Activated T-cell treated with anti-CD3 and anti-CD28 coated beads, Interleukin-2, amount 50 U/mL, for 4 hours (primary cell): ENCODE results near the gene MINDY4. TPM values are rescaled to one million over a fixed set of nuclear protein-coding genes. Genes with fewer than 3 reads are reported as not detected.

ENCODE experiments used
- ATAC-seq, 2 donors: fragments of 200-7000 bp; cut with Tn5 transposase; one replicate each; pipeline ENCODE4 v1.10.0; 2021
- DNase-seq: peaks from one replicate; pipeline ENCODE4 v3.0.0-alpha.2; 2020
- H3K27me3 Mint-ChIP-seq: one replicate; pipeline ENCODE4 v1.8.0; 2021; ENCODE audit warnings: low read depth, mixed read lengths
- H3K36me3 Mint-ChIP-seq: one replicate; pipeline ENCODE4 v1.8.0; 2022; ENCODE audit warnings: mixed read lengths; ENCODE audit not compliant: insufficient read depth
- H3K4me1 Mint-ChIP-seq: one replicate; pipeline ENCODE4 v1.8.0; 2021; ENCODE audit warnings: low read depth, mixed read lengths
- H3K4me3 Mint-ChIP-seq: one replicate; pipeline ENCODE4 v1.8.0; 2021; ENCODE audit warnings: mild to moderate bottlenecking, moderate library complexity, mixed read lengths
- H3K9me3 Mint-ChIP-seq: one replicate; pipeline ENCODE4 v1.8.0; 2021; ENCODE audit warnings: mixed read lengths
- total RNA-seq, 3 donors: library from RNA; stranded (reverse); gene quantifications; one replicate each; pipeline ENCODE4 v1.2.1, GENCODE V29; 2021

The MINDY4 gene
- total RNA-seq, 3 donors from 2014 or later = 1.6 to 2.1 (median 1.7) TPM

GRCh38 chr7:30879139-30880124 is 108.2 kb downstream of the MINDY4 start:
- H3K4me1 Mint-ChIP-seq = no peaks in the 10 kb centered on the region
- H3K4me3 Mint-ChIP-seq = no peak overlapping the region
- ATAC-seq (no peak), DNase-seq (no peak)
- H3K9me3 Mint-ChIP-seq = no peaks in the 10 kb centered on the region
- H3K36me3 Mint-ChIP-seq = no peaks in the 10 kb centered on the region
- no peaks in the 10 kb centered on the region for H3K27me3 Mint-ChIP-seq

- no peaks in the 10 kb centered on the region for H3K9me3 Mint-ChIP-seq
- ATAC-seq = no peak
- no peak for DNase-seq
- H3K4me1 Mint-ChIP-seq = no peaks in the 10 kb centered on the region
- no peaks in the 10 kb centered on the region for H3K27me3 Mint-ChIP-seq
- H3K4me3 Mint-ChIP-seq = no peak overlapping the region
- no peaks in the 10 kb centered on the region for H3K36me3 Mint-ChIP-seq
Observed at GRCh38 chr7:30880125-30880720, 109.0 kb downstream of the MINDY4 start.

- Mint-ChIP-seq H3K4me1 (no peaks in the 10 kb centered on the region), H3K36me3 (no peaks in the 10 kb centered on the region), H3K27me3 (no peaks in the 10 kb centered on the region), H3K4me3 (no peak overlapping the region), H3K9me3 (no peaks in the 10 kb centered on the region)
- DNase-seq (no peak), ATAC-seq (no peak)
Observed at GRCh38 chr7:30880941-30881340, 109.7 kb downstream of the MINDY4 start.

GRCh38 chr7:30881448-30881847 is 110.2 kb downstream of the MINDY4 start:
- no peak for DNase-seq
- Mint-ChIP-seq H3K4me1 (no peaks in the 10 kb centered on the region), H3K4me3 (no peak overlapping the region), H3K9me3 (no peaks in the 10 kb centered on the region), H3K36me3 (no peaks in the 10 kb centered on the region), H3K27me3 (no peaks in the 10 kb centered on the region)
- no peak for ATAC-seq

- ATAC-seq = no peak
- Mint-ChIP-seq H3K4me3 (no peak overlapping the region), H3K4me1 (no peaks in the 10 kb centered on the region), H3K36me3 (no peaks in the 10 kb centered on the region), H3K9me3 (peaks cover 2% of the 10 kb centered on the region), H3K27me3 (no peaks in the 10 kb centered on the region)
- DNase-seq = no peak
Observed at GRCh38 chr7:30884881-30885280, 113.7 kb downstream of the MINDY4 start.

GRCh38 chr7:30886608-30887011 is 115.4 kb downstream of the MINDY4 start:
- DNase-seq (no peak), ATAC-seq (no peak)
- Mint-ChIP-seq H3K36me3 (no peaks in the 10 kb centered on the region), H3K4me3 (no peak overlapping the region), H3K9me3 (peaks cover 10% of the 10 kb centered on the region), H3K27me3 (no peaks in the 10 kb centered on the region), H3K4me1 (no peaks in the 10 kb centered on the region)

- H3K27me3 Mint-ChIP-seq = peaks cover 2% of the 10 kb centered on the region
- DNase-seq = no peak
- no peaks in the 10 kb centered on the region for H3K36me3 Mint-ChIP-seq
- H3K4me3 Mint-ChIP-seq = no peak overlapping the region
- no peaks in the 10 kb centered on the region for H3K4me1 Mint-ChIP-seq
- no peak for ATAC-seq
- H3K9me3 Mint-ChIP-seq = peaks cover 10% of the 10 kb centered on the region
Observed at GRCh38 chr7:30887464-30887872, 116.3 kb downstream of the MINDY4 start.

GRCh38 chr7:30888747-30889146 is 117.5 kb downstream of the MINDY4 start:
- H3K4me1 Mint-ChIP-seq = no peaks in the 10 kb centered on the region
- H3K27me3 Mint-ChIP-seq = peaks cover 5% of the 10 kb centered on the region
- H3K36me3 Mint-ChIP-seq = no peaks in the 10 kb centered on the region
- ATAC-seq (no peak), DNase-seq (no peak)
- H3K4me3 Mint-ChIP-seq = no peak overlapping the region
- H3K9me3 Mint-ChIP-seq = peaks cover 10% of the 10 kb centered on the region

GRCh38 chr7:30890226-30890625 is 119.0 kb downstream of the MINDY4 start:
- ATAC-seq (no peak), DNase-seq (no peak)
- H3K36me3 Mint-ChIP-seq = no peaks in the 10 kb centered on the region
- H3K4me3 Mint-ChIP-seq = no peak overlapping the region
- H3K4me1 Mint-ChIP-seq = no peaks in the 10 kb centered on the region
- peaks cover 7% of the 10 kb centered on the region for H3K27me3 Mint-ChIP-seq
- peaks cover 10% of the 10 kb centered on the region for H3K9me3 Mint-ChIP-seq

- peaks cover 7% of the 10 kb centered on the region for H3K27me3 Mint-ChIP-seq
- ATAC-seq (no peak), DNase-seq (no peak)
- no peaks in the 10 kb centered on the region for H3K4me1 Mint-ChIP-seq
- no peaks in the 10 kb centered on the region for H3K36me3 Mint-ChIP-seq
- H3K9me3 Mint-ChIP-seq = peaks cover 10% of the 10 kb centered on the region
- H3K4me3 Mint-ChIP-seq = no peak overlapping the region
Observed at GRCh38 chr7:30893357-30893756, 122.1 kb downstream of the MINDY4 start.

GRCh38 chr7:30894009-30894408 is 122.8 kb downstream of the MINDY4 start:
- H3K9me3 Mint-ChIP-seq = peaks cover 10% of the 10 kb centered on the region
- no peak overlapping the region for H3K4me3 Mint-ChIP-seq
- ATAC-seq = no peak
- no peaks in the 10 kb centered on the region for H3K36me3 Mint-ChIP-seq
- peaks cover 7% of the 10 kb centered on the region for H3K27me3 Mint-ChIP-seq
- no peak for DNase-seq
- H3K4me1 Mint-ChIP-seq = no peaks in the 10 kb centered on the region

- Mint-ChIP-seq H3K36me3 (no peaks in the 10 kb centered on the region), H3K4me3 (no peak overlapping the region), H3K4me1 (no peaks in the 10 kb centered on the region), H3K27me3 (peaks cover 7% of the 10 kb centered on the region), H3K9me3 (peaks cover 6% of the 10 kb centered on the region)
- no peak for ATAC-seq
- DNase-seq = no peak
Observed at GRCh38 chr7:30894866-30895605, 123.8 kb downstream of the MINDY4 start.

- DNase-seq (no peak), ATAC-seq (no peak)
- no peaks in the 10 kb centered on the region for H3K9me3 Mint-ChIP-seq
- H3K4me3 Mint-ChIP-seq = no peak overlapping the region
- H3K36me3 Mint-ChIP-seq = no peaks in the 10 kb centered on the region
- peaks cover 7% of the 10 kb centered on the region for H3K27me3 Mint-ChIP-seq
- H3K4me1 Mint-ChIP-seq = no peaks in the 10 kb centered on the region
Observed at GRCh38 chr7:30896036-30896435, 124.8 kb downstream of the MINDY4 start.

- Mint-ChIP-seq H3K36me3 (no peaks in the 10 kb centered on the region), H3K4me1 (no peaks in the 10 kb centered on the region), H3K27me3 (peaks cover 7% of the 10 kb centered on the region), H3K4me3 (no peak overlapping the region), H3K9me3 (no peaks in the 10 kb centered on the region)
- no peak for DNase-seq
- ATAC-seq = no peak
Observed at GRCh38 chr7:30896783-30897637, 125.8 kb downstream of the MINDY4 start.
